Body of pancreas (tissue), 4 donors: ENCODE measurements around the gene CPNE1. TPM values are rescaled to one million over a fixed set of nuclear protein-coding genes. Genes with fewer than 3 reads are reported as not detected.

Experiments
- ATAC-seq: fragments of 150-250 bp; one replicate; pipeline ENCODE4 v1.9.1; 2016
- DNase-seq, 4 donors: peaks; one replicate each; pipeline ENCODE4 v3.0.0-alpha.2; 2019
- H3K27ac ChIP-seq, 4 donors: fragments of 200-600 bp; sonication (generic); 1 replicate in 3 of 4; 2 replicates in 1 of 4; pipeline versions ENCODE4 v1.5.1 to v1.6.1; 2016 to 2019; ENCODE audit warnings: mild to moderate bottlenecking in 1 of 4, mixed read lengths in 1 of 4, moderate library complexity in 1 of 4
- H3K27me3 ChIP-seq, 2 donors: fragments of 200-600 bp; sonication (generic); one replicate each; pipeline ENCODE4 v1.6.0; 2016; ENCODE audit warnings: mild to moderate bottlenecking in 1 of 2
- H3K36me3 ChIP-seq, 2 donors: fragments of 200-600 bp; sonication (generic); replicated peaks in 1 of 2; 2 replicates each; pipeline ENCODE4 v1.5.1; 2016; ENCODE audit warnings: low read depth in 2 of 2; ENCODE audit not compliant: insufficient read depth in 1 of 2
- H3K4me1 ChIP-seq: fragments of 200-600 bp; sonication (generic); one replicate; pipeline ENCODE4 v1.6.0; 2016
- H3K4me3 ChIP-seq, 2 donors: fragments of 200-600 bp; sonication (generic); 1 replicate in 1 of 2; 2 replicates in 1 of 2; pipeline ENCODE4 v1.5.1; 2016 to 2019
- H3K9me3 ChIP-seq, 3 donors: fragments of 200-600 bp; sonication (generic); 1 replicate in 2 of 3; 2 replicates in 1 of 3; pipeline ENCODE4 v1.5.1; 2016
- POLR2A ChIP-seq, 3 donors: fragments of 450-650 bp; IDR thresholded peaks; one replicate each; pipeline ENCODE4 v1.6.1; 2016; ENCODE audit warnings: antibody characterized with exemption in 3 of 3, mild to moderate bottlenecking in 2 of 3
- WGBS, 2 donors: methylation state at CpG; one replicate each; pipeline ENCODE4 v1.1.5; 2017; 5-methylcytosine and 5-hydroxymethylcytosine counted together
- intact Hi-C: fragments of 100-400 bp; cut with DNase I; formaldehyde crosslinking; loops from one replicate; pipeline ENCODE4 v1.15.1; 2023
- total RNA-seq, 2 donors: library from RNA; depleted of rRNA; stranded (reverse); fragments of >200 nt; gene quantifications; one replicate each; pipeline ENCODE4 v1.1.0, GENCODE V29; 2016
- TF ChIP-seq, protein P1 (sequence below), 7 experiments: fragments of 450-650 bp in 4 of 7; fragments of 200-600 bp in 3 of 7; sonication (generic) in 3 of 7; IDR thresholded peaks; one replicate each; pipeline ENCODE4 v1.5.1; 2016 to 2019; ENCODE audit warnings: antibody characterized with exemption in 7 of 7

Gene CPNE1
- total RNA-seq, 2 donors from 2014 or later: 87.3 to 93.9 TPM

GRCh38 chr20:35582741-35583404 is 81.8 kb downstream of the CPNE1 start:
- DNase-seq (no peak), ATAC-seq (no peak)
- Histone ChIP-seq H3K36me3 (no peaks in the 10 kb centered on the region), H3K9me3 (no peaks in the 10 kb centered on the region), H3K27ac (no peak overlapping the region), H3K4me1 (no peaks in the 10 kb centered on the region), H3K27me3 (no peaks in the 10 kb centered on the region), H3K4me3 (no peak overlapping the region)
- TF ChIP-seq POLR2A (IDR thresholded peaks at IDR 0.05): no peak
- TF ChIP-seq, protein P1, sequence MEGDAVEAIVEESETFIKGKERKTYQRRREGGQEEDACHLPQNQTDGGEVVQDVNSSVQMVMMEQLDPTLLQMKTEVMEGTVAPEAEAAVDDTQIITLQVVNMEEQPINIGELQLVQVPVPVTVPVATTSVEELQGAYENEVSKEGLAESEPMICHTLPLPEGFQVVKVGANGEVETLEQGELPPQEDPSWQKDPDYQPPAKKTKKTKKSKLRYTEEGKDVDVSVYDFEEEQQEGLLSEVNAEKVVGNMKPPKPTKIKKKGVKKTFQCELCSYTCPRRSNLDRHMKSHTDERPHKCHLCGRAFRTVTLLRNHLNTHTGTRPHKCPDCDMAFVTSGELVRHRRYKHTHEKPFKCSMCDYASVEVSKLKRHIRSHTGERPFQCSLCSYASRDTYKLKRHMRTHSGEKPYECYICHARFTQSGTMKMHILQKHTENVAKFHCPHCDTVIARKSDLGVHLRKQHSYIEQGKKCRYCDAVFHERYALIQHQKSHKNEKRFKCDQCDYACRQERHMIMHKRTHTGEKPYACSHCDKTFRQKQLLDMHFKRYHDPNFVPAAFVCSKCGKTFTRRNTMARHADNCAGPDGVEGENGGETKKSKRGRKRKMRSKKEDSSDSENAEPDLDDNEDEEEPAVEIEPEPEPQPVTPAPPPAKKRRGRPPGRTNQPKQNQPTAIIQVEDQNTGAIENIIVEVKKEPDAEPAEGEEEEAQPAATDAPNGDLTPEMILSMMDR (IDR thresholded peaks at IDR 0.05): no peak
- intact Hi-C loops: no loop called here
- 79 to 90% methylated on average over 8 to 12 of the region's 12 CpGs for WGBS, 2 donors

- no peaks in the 10 kb centered on the region for H3K27me3 ChIP-seq
- no peak overlapping the region for H3K4me3 ChIP-seq
- no peak overlapping the region for H3K27ac ChIP-seq
- intact Hi-C loops: no loop called here
- ATAC-seq (no peak), DNase-seq (no peak)
- no peaks in the 10 kb centered on the region for H3K4me1 ChIP-seq
- TF ChIP-seq, protein P1 (IDR thresholded peaks at IDR 0.05): no peak
- TF ChIP-seq POLR2A (IDR thresholded peaks at IDR 0.05): no peak
- no peaks in the 10 kb centered on the region for H3K36me3 ChIP-seq
- no peaks in the 10 kb centered on the region for H3K9me3 ChIP-seq
- WGBS, 2 donors: 84 to 88% methylated on average over 7 of the region's 7 CpGs
These were observed 82.6 kb downstream of the CPNE1 start for GRCh38 chr20:35582131-35582530.

DNA sequence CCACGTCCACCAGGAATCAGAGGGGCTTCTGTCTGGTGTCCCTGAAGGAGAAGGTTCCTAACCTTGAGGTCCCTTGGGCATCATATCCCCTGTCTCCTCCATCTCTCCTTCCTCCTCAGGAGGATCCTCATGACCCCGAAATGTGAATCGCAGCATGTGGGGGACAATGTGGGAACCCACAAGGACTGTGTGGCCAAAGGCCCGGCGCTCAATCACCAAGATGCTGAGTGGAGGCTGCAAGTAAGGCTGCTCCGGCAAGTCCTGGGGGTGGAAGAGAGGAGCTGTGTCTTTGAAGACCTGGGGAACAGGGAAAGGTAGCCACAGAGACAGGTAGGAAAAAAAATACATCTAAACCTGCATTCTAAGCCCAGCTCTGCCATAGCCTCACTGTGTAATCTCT is 85.5 kb downstream of the CPNE1 start:
- TF ChIP-seq POLR2A (IDR thresholded peaks at IDR 0.05): no peak
- TF ChIP-seq, protein P1 (IDR thresholded peaks at IDR 0.05): no peak

GRCh38 chr20:35578469-35578868 is 86.2 kb downstream of the CPNE1 start:
- intact Hi-C loops: no loop called here
- no peak for ATAC-seq
- Histone ChIP-seq H3K36me3 (no peaks in the 10 kb centered on the region), H3K9me3 (no peaks in the 10 kb centered on the region), H3K27me3 (no peaks in the 10 kb centered on the region), H3K4me3 (no peak overlapping the region), H3K4me1 (no peaks in the 10 kb centered on the region), H3K27ac (no peak overlapping the region)
- TF ChIP-seq, protein P1 (IDR thresholded peaks at IDR 0.05): no peak
- no peak for TF ChIP-seq POLR2A (IDR thresholded peaks at IDR 0.05)
- no peak for DNase-seq
- WGBS, 2 donors: 80 to 86% methylated on average over 8 of the region's 8 CpGs

More for the DNA sequence above, 85.5 kb downstream of the CPNE1 start:
- Histone ChIP-seq H3K4me3 (no peak overlapping the region), H3K36me3 (no peaks in the 10 kb centered on the region), H3K27me3 (no peaks in the 10 kb centered on the region), H3K9me3 (no peaks in the 10 kb centered on the region), H3K4me1 (no peaks in the 10 kb centered on the region), H3K27ac (no peak overlapping the region)
- no peak for ATAC-seq
- intact Hi-C loops: no loop called here
- 88 to 92% methylated on average over 5 to 6 of the region's 6 CpGs for WGBS, 2 donors
- no peak for DNase-seq

DNA sequence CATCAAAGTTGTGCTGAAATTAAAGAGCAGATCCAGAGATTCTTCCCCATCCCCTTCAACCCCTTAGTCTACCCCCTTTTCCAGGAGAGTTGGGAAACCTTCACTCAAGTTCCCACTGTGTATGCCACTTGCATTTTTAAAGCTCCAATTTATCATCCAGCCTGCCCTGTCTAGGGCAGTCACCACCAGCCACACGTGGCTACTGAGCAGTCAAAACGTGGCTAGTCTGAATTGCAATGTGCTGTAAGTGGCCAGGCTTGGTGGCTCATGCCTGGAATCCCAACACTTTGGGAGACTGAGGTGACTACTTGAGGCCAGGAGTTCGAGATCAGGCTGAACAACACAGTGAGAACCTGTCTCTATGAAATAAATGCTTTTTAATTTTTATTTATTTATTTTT is 87.9 kb downstream of the CPNE1 start:
- Histone ChIP-seq H3K4me1 (no peaks in the 10 kb centered on the region), H3K27ac (no peak overlapping the region), H3K9me3 (peaks cover 0 to 7% (median 0%) of the 10 kb centered on the region in 3 donors), H3K4me3 (no peak overlapping the region), H3K27me3 (no peaks in the 10 kb centered on the region), H3K36me3 (no peaks in the 10 kb centered on the region)
- intact Hi-C loops: no loop called here
- no peak for DNase-seq
- 37 to 41% methylated on average over 3 of the region's 3 CpGs for WGBS, 2 donors
- no peak for ATAC-seq
- no peak for TF ChIP-seq POLR2A (IDR thresholded peaks at IDR 0.05)
- TF ChIP-seq, protein P1 (IDR thresholded peaks at IDR 0.05): no peak
